Fibroblast of the conjunctiva (primary cell): ENCODE data around the gene RGS7BP.

Experiments used
- DNase-seq: peaks from one replicate; pipeline ENCODE4 v3.0.0-alpha.2; 2010; ENCODE audit warnings: low read depth

RGS7BP gene

DNA sequence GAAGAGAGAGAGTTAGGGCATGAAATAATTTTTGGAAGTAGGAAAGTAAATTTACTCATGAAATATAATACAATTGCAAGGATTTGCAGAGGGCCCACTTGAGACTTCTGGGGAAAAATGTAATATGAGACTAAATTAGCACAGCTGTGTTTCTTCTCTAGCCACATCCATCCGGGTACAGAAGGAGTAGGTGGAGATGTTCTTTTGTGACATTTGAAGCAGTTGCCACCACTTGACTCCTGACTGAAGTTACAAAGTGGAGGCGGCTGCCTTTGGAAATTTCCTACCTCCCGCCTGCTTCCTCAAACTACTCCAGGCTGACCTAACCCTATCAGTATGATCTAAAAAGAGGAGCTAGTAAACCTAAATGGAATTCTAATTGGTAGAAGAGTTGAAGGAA is 126.4 kb downstream of the RGS7BP start:
- DNase-seq: peak; percentile 6

DNA sequence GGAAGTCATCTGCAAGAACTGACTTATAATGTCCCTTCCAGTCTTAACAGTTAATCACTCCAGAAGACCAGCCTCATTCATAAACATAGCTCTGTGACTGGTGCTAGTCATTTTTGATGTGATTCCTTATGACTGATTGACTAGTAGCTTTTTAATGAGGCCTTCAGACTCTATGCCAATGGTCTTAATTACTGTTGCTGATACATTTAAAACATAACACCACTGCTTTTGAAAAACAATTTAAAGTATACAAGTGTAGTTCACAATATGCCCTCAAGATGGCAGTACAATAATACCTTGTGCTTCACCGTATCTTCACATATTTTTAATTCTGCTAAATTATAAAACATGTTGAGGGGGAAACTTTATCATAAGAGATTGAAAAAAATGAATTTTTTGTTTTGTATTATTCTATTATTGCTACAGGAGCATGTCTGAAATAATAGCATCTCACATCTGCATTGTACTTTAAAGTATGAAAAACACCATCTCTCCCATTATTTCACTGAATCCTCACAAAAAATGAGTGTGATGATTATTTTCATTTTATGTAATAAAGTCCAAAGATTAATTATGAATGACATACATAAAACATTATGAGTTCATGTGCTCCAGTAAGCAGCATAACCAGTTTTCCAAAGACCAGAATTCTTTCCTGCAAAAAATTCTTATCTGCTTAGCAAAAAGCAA is 129.3 kb downstream of the RGS7BP start:
- DNase-seq: peak; percentile 10

DNA sequence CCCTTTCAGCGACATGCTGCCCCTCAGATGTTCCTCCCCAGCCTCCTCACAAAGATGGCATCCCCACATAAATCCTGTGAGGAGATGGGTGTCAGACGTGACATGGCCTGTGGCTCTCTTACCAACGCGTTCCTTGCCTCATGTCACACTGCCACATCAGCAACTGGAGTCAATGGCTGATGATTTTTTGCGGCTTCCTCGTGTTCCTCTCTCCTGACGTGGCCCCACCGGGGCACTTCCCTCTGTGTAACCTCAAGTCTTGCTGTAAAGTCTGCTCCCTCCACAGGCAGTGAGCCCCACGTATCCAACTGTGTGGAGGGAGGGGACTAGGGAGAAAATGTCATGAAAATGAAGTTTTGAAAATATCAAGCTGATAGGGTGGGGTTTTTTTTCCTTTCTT is 131.3 kb downstream of the RGS7BP start:
- DNase-seq: no peak

DNA sequence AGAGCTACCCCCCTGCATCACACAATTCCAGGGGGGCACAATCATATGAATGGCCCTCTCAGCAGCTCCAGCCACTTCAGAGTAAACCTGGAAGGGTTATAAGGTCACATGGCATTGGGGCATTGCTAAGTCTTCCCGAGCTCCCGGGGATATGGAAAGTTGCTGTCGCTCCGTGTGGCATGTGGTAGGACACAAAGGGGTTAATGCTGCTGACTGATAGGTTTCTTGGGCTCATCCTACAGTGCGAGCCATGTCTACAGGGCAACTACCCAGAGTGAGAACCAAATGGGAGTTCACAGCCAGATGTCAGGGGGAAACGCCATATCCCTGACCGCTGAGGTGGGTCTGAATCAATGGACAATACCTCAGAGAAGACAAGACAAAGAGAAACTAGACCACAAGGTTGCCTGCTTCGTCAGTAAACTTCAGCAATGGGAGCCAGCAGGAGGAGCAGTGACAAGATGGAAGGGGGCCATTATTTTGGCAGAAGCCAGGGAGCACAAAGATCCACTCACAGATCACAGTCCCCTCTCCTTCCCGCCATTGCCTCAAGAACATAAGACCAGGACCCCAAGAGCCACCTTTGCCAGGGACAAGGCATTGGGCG is 132.1 kb downstream of the RGS7BP start:
- no peak for DNase-seq

DNA sequence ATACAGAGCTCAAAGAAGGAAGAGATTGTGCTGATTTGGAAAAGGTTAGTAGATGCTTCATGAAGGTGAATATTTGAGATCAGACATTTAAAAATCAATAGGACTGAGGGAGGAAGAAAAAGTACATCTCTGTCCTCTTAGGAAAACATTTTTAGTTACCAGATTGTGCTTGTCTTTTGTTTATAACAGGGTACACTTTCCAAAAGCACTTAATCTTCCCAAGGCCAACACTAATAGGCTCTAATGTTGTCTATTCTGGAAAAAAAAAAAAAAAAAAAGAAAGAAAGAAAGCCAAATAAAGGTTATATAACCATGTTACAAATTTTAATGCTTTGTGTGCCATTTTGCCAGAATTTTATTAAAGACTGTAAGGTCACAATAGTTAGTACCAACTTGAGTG is 139.0 kb downstream of the RGS7BP start:
- DNase-seq: no peak

DNA sequence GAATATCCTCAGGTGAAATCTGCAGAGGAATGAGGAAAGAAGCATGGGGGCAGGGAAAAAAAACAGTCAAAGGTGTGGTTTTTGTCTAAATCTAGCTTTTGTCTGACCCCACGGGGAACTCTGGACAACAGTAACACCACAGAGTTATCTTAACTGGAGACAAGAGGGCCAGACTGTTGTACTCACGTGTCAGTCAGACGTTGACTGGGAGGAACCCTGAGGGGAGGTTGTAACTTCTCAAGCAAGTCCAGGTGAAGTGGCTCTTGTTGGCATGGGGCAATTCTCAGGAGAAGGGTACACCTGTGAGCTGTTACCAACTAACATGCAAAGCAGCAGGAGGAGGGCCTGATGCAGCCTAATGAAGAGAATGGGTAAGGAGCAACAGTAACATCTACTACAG is 140.4 kb downstream of the RGS7BP start:
- no peak for DNase-seq

DNA sequence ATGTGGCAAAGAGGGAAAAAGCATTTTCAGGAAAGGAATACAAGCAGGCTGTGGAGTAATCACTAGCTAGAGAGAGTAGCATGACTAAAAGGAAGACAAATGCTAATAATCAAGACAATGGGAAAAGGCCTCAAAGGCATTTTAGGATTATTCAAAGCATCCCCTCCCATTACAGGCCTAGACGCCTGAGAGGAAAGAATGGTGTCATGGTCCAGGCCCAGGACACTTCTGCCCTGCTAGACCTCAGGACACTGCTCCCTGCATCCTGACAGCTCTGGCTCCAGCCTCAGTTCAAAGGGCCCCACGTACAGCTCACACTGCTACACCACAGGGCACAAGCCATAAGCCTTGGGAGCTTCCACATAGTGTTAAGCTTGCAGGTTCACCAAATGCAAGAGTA is 143.7 kb downstream of the RGS7BP start:
- DNase-seq: no peak

DNA sequence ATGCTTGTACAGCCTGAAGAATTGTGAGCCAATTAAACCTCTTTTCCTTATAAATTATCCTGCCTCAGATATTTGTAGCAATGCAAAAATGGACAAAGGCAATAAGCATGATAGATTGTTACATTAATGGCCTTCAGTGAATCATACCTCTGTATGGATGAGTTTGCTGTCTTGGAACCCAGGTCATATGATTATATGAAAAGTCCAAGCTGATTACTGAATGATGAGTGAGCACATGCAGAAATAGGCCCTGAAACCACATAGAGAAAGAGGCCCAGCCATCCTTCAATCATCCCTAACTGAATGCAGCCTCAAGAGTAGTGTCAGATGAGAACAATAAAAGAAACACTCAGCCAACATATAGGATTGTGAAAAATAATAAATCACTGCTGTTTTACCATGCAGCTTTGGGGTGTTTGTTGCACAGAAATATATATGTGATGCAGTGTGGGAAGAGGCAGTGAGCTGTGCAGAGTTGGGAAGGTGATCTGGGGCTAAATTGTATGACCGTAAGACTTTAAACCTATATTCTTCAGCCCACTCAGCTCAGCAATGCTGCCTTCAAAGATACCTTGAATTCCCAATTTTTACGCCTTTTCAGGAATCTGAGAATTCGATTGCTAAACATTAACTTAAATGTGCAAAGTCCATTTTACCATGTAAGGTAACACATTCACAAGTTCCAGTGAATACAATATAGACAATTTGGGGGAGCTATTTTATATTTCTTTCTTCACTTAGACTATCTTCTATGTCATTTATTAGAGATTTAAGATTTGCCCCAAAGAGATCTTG is 148.1 kb downstream of the RGS7BP start:
- no peak for DNase-seq

DNA sequence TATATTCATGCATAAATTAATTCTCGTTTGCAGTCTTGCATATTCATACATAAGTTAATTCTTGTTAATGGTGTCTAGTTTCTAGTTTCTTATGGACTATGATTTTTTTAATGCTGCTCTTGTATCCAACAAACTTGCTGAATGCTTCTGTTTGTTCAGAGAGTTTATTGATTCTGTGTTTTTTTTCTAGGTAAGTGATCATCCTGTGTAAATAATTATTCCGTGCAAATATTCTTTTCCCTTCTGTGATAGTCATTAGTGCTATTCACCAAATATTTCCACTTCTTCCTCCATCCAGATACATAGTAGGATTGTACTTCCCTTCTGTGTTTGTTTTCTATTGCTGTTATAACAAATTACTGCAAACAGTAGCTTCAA is 148.7 kb downstream of the RGS7BP start:
- DNase-seq: no peak

DNA sequence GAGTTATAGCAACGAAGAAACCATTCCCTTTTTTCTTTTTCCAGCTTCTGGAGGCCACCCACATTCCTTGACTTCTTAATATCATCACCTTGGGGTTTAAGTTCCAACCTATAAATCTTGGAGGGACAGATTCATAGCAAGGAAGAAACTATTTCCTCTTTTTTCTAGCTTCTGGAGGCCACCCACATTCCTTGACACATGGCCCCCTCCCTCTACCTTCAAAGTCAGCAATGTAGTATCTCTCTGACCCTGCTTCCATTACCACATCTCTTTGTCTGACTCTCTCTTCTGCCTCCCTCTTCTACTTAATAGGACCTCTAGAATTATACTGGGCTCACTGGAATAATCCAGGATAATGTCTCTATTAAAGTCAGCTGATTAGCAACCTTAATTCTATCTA is 149.8 kb downstream of the RGS7BP start:
- DNase-seq: no peak

DNA sequence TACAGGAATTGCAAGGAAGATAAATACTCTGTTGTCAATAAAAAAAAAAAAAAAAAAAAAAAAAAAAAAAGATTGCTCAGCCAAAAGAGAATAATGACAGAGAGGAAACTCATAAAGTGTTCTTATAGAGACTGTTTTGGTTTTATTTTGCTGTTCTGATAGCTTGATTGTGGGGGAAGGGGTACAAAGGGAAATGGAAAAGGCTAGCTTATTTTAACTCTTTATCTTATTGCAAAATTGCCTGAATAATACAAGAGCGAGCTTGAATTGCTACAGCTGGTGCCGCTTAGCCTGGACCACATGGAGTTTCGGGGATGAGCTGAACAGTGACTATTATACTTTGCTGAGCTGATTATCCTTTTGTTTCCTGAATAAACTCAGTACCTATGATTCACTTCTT is 153.5 kb downstream of the RGS7BP start:
- DNase-seq: no peak
